Measurements from ENCODE around the gene GABRG3.

GABRG3 gene

DNA sequence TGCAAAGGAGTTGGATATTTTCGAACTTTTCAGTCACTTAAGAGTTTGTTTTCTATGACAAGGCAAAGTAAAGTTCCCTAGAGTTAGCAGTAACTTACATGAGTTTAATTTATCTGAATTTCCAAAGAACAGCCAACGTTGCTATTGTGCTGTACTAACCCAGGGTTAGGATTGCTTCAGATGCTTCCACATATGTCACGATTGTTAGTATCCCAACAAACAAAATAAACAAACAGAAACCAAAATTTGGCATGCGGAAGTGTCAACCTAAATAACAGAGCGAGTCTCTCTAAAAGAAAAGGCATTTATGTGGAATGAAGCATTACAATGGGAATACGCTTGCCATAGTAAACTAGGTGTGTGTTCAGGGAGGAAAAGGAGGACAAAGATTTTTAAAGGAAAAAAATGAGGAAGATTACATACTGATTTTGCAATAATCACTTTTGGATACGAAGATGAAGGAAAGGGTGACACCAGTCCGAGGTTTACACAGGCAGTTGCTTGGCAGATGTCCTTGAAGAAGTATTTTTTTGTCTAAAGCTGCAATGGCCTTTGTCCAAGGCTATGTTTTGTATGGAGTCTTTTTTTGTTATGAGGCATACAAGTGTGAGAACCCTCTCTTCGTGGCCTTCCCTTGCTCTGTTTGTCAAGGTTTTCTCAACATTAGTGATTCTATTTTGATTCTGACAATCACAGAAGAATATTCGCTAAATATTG lies 267.9 kb downstream of the GABRG3 start:
- H3K4me3 ChIP-seq (ENCODE audit: control insufficient read depth, low read depth, low read length): no peak overlapping the region
- DNase-seq (ENCODE audit: low read depth): no peak
- TF ChIP-seq, protein P1, sequence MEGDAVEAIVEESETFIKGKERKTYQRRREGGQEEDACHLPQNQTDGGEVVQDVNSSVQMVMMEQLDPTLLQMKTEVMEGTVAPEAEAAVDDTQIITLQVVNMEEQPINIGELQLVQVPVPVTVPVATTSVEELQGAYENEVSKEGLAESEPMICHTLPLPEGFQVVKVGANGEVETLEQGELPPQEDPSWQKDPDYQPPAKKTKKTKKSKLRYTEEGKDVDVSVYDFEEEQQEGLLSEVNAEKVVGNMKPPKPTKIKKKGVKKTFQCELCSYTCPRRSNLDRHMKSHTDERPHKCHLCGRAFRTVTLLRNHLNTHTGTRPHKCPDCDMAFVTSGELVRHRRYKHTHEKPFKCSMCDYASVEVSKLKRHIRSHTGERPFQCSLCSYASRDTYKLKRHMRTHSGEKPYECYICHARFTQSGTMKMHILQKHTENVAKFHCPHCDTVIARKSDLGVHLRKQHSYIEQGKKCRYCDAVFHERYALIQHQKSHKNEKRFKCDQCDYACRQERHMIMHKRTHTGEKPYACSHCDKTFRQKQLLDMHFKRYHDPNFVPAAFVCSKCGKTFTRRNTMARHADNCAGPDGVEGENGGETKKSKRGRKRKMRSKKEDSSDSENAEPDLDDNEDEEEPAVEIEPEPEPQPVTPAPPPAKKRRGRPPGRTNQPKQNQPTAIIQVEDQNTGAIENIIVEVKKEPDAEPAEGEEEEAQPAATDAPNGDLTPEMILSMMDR (conservative IDR thresholded peaks at IDR 0.05; ENCODE audit: control insufficient read depth, insufficient read depth, low read depth, low read length): no peak

- TF ChIP-seq, protein P1 (conservative IDR thresholded peaks at IDR 0.05; ENCODE audit: control insufficient read depth, insufficient read depth, low read depth, low read length): no peak
- no peak for DNase-seq (ENCODE audit: low read depth)
- no peak overlapping the region for H3K4me3 ChIP-seq (ENCODE audit: control insufficient read depth, low read depth, low read length)
Observed at GRCh38 chr15:27241943-27242342, 271.0 kb downstream of the GABRG3 start.

DNA sequence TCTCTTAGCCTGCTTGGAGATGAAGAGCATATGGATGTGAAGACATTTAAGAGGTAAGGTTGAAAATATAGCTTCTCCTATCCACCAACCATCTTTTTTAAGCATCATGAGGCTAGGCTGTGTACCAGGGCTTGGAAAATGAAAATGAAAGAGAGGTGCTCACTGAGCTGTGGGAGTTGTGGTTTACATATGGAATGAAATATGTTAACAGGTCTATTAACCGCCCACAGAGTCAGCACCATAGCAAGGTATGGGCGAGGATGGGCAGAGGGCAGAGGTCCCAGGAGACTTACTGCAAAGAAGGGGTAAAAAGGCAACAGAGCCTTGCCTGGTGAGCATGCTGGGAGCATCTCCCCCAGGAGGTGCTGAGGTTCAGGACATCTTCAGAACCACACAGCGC lies 273.1 kb downstream of the GABRG3 start:
- DNase-seq (ENCODE audit: low read depth): no peak
- TF ChIP-seq, protein P1 (conservative IDR thresholded peaks at IDR 0.05; ENCODE audit: control insufficient read depth, insufficient read depth, low read depth, low read length): no peak
- no peak overlapping the region for H3K4me3 ChIP-seq (ENCODE audit: control insufficient read depth, low read depth, low read length)

- H3K4me3 ChIP-seq (ENCODE audit: control insufficient read depth, low read depth, low read length): no peak overlapping the region
- DNase-seq (ENCODE audit: low read depth): no peak
- TF ChIP-seq, protein P1 (conservative IDR thresholded peaks at IDR 0.05; ENCODE audit: control insufficient read depth, insufficient read depth, low read depth, low read length): no peak
Observed at GRCh38 chr15:27248251-27248650, 277.3 kb downstream of the GABRG3 start.

GRCh38 chr15:27249046-27249759 lies 278.2 kb downstream of the GABRG3 start:
- TF ChIP-seq, protein P1 (conservative IDR thresholded peaks at IDR 0.05; ENCODE audit: control insufficient read depth, insufficient read depth, low read depth, low read length): no peak
- no peak overlapping the region for H3K4me3 ChIP-seq (ENCODE audit: control insufficient read depth, low read depth, low read length)
- DNase-seq (ENCODE audit: low read depth): no peak

DNA sequence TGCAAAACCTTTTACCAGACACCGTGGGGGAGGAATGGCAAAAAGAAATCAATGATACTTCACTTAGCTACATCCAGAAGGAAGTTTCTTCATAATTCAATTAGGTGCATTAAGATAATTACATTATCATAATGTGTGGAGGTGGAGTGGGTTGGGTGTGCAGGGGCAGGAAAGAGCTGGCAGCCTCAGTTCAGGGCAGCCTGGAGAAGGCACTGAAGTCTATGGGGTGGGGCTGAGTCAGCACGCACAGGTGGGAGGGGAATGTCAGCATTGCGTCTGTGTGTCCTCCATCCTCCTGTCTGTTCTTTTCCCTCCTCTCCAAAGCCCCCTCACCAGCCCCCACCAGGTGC lies 278.8 kb downstream of the GABRG3 start:
- H3K4me3 ChIP-seq (ENCODE audit: control insufficient read depth, low read depth, low read length): no peak overlapping the region
- no peak for DNase-seq (ENCODE audit: low read depth)
- TF ChIP-seq, protein P1 (conservative IDR thresholded peaks at IDR 0.05; ENCODE audit: control insufficient read depth, insufficient read depth, low read depth, low read length): no peak
